Chondrocyte (in vitro differentiated cells): ENCODE results near the gene DLG2. TPM values are rescaled to one million over a fixed set of nuclear protein-coding genes. Genes with fewer than 3 reads are reported as not detected.

Experiments used
- DNase-seq: peaks from one replicate; pipeline ENCODE4 v3.0.0; 2021; ENCODE audit warnings: mixed read lengths, low spot score
- H3K27ac Mint-ChIP-seq: one replicate; pipeline ENCODE4 v1.8.0; 2021; ENCODE audit warnings: mild to moderate bottlenecking, moderate library complexity, mixed read lengths; ENCODE audit not compliant: unreplicated experiment
- H3K27me3 Mint-ChIP-seq: 2 replicates; pipeline ENCODE4 v1.8.0; 2021; ENCODE audit warnings: low read depth, mixed read lengths
- H3K36me3 Mint-ChIP-seq: 2 replicates; pipeline ENCODE4 v1.8.0; 2021; ENCODE audit warnings: low read depth, mixed read lengths
- H3K4me1 Mint-ChIP-seq: 2 replicates; pipeline ENCODE4 v1.8.0; 2021; ENCODE audit warnings: low read depth, mild to moderate bottlenecking, mixed read lengths
- H3K4me3 Mint-ChIP-seq: one replicate; pipeline ENCODE4 v1.8.0; 2021; ENCODE audit warnings: mild to moderate bottlenecking, moderate library complexity, mixed read lengths; ENCODE audit not compliant: unreplicated experiment
- H3K9me3 Mint-ChIP-seq: 2 replicates; pipeline ENCODE4 v1.8.0; 2021; ENCODE audit warnings: low read depth, mixed read lengths
- total RNA-seq: library from RNA; stranded (reverse); gene quantifications from 3 replicates; pipeline ENCODE4 v1.2.1, GENCODE V29; 2021
- TF ChIP-seq, protein P1 (sequence below): fragments of 200-600 bp; sonication (generic); IDR thresholded peaks from 2 replicates; pipeline ENCODE4 v1.5.0; 2021; ENCODE audit warnings: antibody characterized with exemption, mild to moderate bottlenecking, moderate library complexity

The DLG2 gene
- total RNA-seq, 1 donor from 2014 or later, result 1.3 TPM

DNA sequence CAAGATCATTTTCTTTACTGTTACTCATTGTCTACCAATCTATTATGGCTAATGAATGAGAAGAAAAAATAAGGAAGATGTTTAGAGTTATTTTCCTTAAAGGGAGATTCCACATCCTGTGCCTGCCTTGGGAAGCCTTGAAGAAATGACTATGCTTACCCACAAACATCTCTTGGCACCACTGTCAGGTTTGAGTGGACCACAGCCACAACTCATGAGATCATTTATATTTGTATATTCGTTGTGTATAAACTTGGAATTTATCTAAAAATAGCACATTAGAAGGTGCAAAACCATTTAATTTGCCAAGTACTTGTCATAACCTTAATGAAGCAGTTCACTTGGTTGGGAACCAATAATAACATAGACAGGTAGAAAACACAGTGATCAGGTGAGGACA, 740.8 kb downstream of the DLG2 start:
- H3K27ac Mint-ChIP-seq, result no peak overlapping the region
- H3K36me3 Mint-ChIP-seq, result no peaks in the 10 kb centered on the region
- DNase-seq, result no peak

GRCh38 chr11:84884836-84885235, 742.3 kb downstream of the DLG2 start:
- Mint-ChIP-seq H3K9me3 (no peaks in the 10 kb centered on the region), H3K4me3 (no peak overlapping the region), H3K4me1 (no peaks in the 10 kb centered on the region), H3K27me3 (no peaks in the 10 kb centered on the region), H3K27ac (no peak overlapping the region), H3K36me3 (no peaks in the 10 kb centered on the region)
- DNase-seq, result no peak
- TF ChIP-seq, protein P1, sequence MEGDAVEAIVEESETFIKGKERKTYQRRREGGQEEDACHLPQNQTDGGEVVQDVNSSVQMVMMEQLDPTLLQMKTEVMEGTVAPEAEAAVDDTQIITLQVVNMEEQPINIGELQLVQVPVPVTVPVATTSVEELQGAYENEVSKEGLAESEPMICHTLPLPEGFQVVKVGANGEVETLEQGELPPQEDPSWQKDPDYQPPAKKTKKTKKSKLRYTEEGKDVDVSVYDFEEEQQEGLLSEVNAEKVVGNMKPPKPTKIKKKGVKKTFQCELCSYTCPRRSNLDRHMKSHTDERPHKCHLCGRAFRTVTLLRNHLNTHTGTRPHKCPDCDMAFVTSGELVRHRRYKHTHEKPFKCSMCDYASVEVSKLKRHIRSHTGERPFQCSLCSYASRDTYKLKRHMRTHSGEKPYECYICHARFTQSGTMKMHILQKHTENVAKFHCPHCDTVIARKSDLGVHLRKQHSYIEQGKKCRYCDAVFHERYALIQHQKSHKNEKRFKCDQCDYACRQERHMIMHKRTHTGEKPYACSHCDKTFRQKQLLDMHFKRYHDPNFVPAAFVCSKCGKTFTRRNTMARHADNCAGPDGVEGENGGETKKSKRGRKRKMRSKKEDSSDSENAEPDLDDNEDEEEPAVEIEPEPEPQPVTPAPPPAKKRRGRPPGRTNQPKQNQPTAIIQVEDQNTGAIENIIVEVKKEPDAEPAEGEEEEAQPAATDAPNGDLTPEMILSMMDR, result no peak

More for the DNA sequence above, 740.8 kb downstream of the DLG2 start:
- TF ChIP-seq, protein P1, result no peak
- H3K4me1 Mint-ChIP-seq, result no peaks in the 10 kb centered on the region
- H3K9me3 Mint-ChIP-seq, result no peaks in the 10 kb centered on the region
- H3K27me3 Mint-ChIP-seq, result no peaks in the 10 kb centered on the region
- no peak overlapping the region for H3K4me3 Mint-ChIP-seq

DNA sequence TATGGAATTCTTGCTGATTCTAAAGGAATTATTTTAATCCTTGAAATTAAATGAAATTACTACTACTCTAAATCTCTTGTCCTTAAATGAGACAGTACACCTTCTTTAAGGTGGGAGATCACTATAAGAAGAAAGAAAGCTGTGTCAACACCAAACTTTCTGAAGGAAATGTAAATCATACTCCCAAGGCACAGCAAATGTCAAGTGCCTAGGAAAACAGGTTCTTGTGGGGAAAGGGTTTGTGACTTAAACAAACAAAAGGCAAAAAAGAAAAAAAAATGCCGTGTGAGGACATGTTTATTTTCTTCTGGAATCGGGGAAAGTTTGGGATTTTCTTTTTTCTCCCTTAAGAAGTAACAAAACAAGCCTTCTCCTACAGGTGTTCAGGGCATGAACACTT, 745.1 kb downstream of the DLG2 start:
- no peaks in the 10 kb centered on the region for H3K27me3 Mint-ChIP-seq
- no peaks in the 10 kb centered on the region for H3K36me3 Mint-ChIP-seq
- H3K27ac Mint-ChIP-seq, result no peak overlapping the region
- H3K4me3 Mint-ChIP-seq, result no peak overlapping the region
- DNase-seq, result no peak
- peaks cover under 1% of the 10 kb centered on the region for H3K9me3 Mint-ChIP-seq
- no peaks in the 10 kb centered on the region for H3K4me1 Mint-ChIP-seq
- TF ChIP-seq, protein P1, result no peak

DNA sequence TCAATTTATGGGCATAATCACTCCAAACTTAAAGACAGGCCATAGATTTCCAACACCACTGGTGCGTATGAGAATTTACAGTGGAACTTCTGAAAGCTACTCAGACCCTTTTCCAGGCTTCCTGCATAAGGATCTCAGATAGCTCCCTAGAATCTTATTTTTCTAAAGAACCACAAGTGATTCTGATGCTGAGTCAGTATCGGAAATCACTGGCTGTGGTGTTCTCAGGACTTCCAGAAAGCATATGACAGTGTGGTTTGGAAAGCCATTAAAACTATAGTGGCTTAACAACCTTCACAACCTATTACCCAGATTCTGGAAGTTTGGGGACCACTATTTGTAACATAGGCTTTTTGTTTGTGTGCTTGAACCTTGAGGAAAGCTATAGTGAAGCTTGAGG, 756.0 kb downstream of the DLG2 start:
- no peak overlapping the region for H3K27ac Mint-ChIP-seq
- no peak for DNase-seq
- peaks cover 5% of the 10 kb centered on the region for H3K9me3 Mint-ChIP-seq
- H3K36me3 Mint-ChIP-seq, result no peaks in the 10 kb centered on the region
- H3K4me1 Mint-ChIP-seq, result no peaks in the 10 kb centered on the region
- no peak overlapping the region for H3K4me3 Mint-ChIP-seq
- TF ChIP-seq, protein P1, result no peak
- H3K27me3 Mint-ChIP-seq, result peaks cover 8% of the 10 kb centered on the region

DNA sequence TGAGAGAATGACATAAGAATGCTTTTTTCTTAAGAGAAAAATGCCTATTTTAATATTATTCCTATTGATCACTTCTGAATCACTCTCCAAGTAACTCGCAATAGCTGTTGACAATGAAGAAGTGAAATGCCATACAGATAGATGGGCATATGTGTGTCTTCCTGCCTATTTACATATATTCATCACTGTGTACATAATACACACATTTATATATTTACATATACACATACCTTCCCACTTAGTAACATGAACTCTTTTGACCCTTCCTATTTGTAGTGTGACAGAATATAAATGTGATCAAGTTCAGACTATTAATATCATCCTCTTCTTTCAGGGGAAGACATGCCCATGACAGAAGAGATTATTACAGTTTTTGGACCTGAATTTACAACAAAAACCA, 756.7 kb downstream of the DLG2 start:
- no peak for DNase-seq
- Mint-ChIP-seq H3K27ac (no peak overlapping the region), H3K4me3 (no peak overlapping the region), H3K36me3 (no peaks in the 10 kb centered on the region), H3K9me3 (peaks cover 4% of the 10 kb centered on the region), H3K27me3 (peaks cover 8% of the 10 kb centered on the region), H3K4me1 (peaks cover under 1% of the 10 kb centered on the region)
- TF ChIP-seq, protein P1, result no peak
